ENCODE measurements around the gene UAP1L1. TPM values are rescaled to one million over a fixed set of nuclear protein-coding genes. Genes with fewer than 3 reads are reported as not detected.
"Not testable (repeated sequence)": the region's sequence is repeated elsewhere in the genome, so short reads cannot be mapped to it uniquely, and the experiment has no call there.

Gene UAP1L1
- total RNA-seq, 2 experiments from 2014 or later, result 43.9 to 44.1 TPM

DNA sequence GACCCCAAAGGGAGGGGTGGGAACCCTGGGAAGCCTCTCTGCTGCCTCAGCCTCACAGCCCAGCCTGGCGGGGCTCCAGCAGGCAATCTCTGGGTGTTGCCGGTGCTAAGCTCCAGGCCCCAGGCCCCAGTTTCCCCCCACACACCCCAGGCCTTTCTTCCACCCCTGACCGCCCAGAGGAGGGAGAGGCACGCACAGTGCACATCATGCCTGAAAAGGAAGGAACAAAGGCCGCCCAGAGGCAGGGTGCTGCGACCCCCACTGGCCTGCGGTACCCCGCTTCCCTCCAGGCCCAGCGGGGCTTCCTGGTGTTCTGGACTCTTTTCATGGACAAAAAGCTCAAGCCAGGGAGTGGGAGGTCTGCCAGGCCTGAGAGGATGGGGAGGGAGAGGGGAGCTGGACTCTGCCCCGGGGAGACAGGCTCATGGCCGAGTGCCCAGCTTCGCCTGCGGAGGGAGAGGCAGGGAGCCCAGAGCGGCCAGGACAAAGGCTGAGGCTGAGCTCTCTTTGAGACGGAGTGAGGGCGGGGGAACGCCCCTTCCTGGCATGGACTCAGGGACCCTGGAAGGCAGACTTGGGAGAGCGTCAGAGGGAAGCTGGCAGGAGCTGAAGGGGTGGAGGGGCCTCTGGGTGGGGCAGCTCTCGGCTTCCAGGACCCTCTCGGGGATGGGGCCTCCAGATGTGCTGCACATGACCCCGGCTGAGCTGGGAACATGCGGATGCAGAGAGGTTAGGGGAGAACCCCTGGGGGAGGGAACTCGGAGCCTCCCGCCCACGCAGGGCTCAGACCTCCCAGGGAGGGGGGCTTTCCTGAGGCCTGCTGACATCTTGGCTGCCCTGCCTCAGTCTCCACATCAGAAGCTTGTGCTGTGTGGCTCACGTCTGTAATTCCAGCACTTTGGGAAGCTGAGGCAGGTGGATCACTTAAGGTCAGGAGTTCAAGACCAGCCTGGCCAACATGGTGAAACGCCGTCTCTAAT lies 21.6 kb upstream of the UAP1L1 start:
- no peak for DNase-seq
- H3K4me1 Mint-ChIP-seq, result no peaks in the 10 kb centered on the region
- ATAC-seq (ENCODE audit: low read depth), result no peak
- H3K27ac Mint-ChIP-seq, result no peak overlapping the region
- H3K27me3 Mint-ChIP-seq, result peaks cover 11% of the 10 kb centered on the region
- no peak overlapping the region for H3K4me3 Mint-ChIP-seq
- no peaks in the 10 kb centered on the region for H3K9me3 Mint-ChIP-seq
- POLR2A ChIA-PET, result interaction anchor here (1.1 to 1.4 kb wide), 3 partner anchors 11 to 74 kb away, joined by 3 to 6 read pairs (median 4); partner anchors contain the start of gene SAPCD2
- H3K36me3 Mint-ChIP-seq, result no peaks in the 10 kb centered on the region

DNA sequence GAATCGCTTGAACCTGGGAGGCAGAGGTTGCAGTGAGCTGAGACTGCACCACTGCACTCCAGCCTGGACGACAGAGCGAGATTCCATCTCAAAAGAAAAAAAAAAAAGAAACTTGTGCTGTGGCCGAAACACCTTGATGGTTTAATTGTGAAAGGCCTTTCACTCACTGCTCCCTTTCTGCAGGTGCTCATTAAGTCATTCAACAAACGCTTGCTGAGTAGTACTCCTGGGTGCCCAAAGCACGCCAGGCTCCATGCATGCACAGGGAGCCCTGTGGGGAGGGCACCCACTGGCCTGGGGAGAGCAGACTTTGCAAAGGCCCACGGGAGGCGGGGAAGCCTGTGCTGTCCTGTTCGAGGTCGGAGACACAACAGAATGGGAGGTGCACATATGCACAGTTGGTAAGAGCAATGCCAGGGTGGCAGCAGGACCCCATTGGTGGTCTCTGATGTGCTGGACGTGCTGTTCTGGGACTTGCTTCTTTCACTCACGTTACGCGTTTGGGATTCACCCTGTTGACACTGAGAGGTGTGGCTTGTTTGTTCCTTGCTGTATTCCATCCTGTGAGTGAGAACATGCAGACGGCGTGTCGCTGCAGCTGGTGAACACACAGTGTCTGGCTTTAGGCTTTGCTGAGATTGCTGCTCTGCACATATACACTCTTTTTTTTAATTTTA lies 20.4 kb upstream of the UAP1L1 start:
- Mint-ChIP-seq H3K36me3 (no peaks in the 10 kb centered on the region), H3K4me3 (no peak overlapping the region), H3K9me3 (no peaks in the 10 kb centered on the region), H3K4me1 (no peaks in the 10 kb centered on the region), H3K27me3 (peaks cover 11% of the 10 kb centered on the region), H3K27ac (no peak overlapping the region)
- POLR2A ChIA-PET, result interaction anchor here (1.4 to 2.1 kb wide), 2 partner anchors 10 to 13 kb away, joined by 5 to 6 read pairs; partner anchors contain the start of gene SAPCD2
- DNase-seq, result no peak
- no peak for ATAC-seq (ENCODE audit: low read depth)

- Mint-ChIP-seq H3K9me3 (no peaks in the 10 kb centered on the region), H3K4me3 (no peak overlapping the region), H3K4me1 (no peaks in the 10 kb centered on the region), H3K27me3 (peaks cover 8% of the 10 kb centered on the region), H3K27ac (no peak overlapping the region), H3K36me3 (no peaks in the 10 kb centered on the region)
- DNase-seq, result no peak
- POLR2A ChIA-PET, result interaction anchor here (2.1 kb wide), 1 partner anchor 13 kb away, joined by 5 read pairs; the partner anchor contains the start of gene SAPCD2
- no peak for ATAC-seq (ENCODE audit: low read depth)
Measured at GRCh38 chr9:137057545-137057944, 19.8 kb upstream of the UAP1L1 start.

- no peaks in the 10 kb centered on the region for H3K9me3 Mint-ChIP-seq
- H3K27me3 Mint-ChIP-seq, result peaks cover 4% of the 10 kb centered on the region
- H3K27ac Mint-ChIP-seq, result no peak overlapping the region
- DNase-seq (no peak), ATAC-seq (ENCODE audit: low read depth) (no peak)
- POLR2A ChIA-PET, result interaction anchor here (0.6 to 2.1 kb wide), 3 partner anchors 9 to 21 kb away, joined by 3 to 5 read pairs (median 5); partner anchors contain the start of gene SAPCD2
- no peaks in the 10 kb centered on the region for H3K36me3 Mint-ChIP-seq
- H3K4me3 Mint-ChIP-seq, result no peak overlapping the region
- no peaks in the 10 kb centered on the region for H3K4me1 Mint-ChIP-seq
Measured at GRCh38 chr9:137058521-137059234, 18.6 kb upstream of the UAP1L1 start.

DNA sequence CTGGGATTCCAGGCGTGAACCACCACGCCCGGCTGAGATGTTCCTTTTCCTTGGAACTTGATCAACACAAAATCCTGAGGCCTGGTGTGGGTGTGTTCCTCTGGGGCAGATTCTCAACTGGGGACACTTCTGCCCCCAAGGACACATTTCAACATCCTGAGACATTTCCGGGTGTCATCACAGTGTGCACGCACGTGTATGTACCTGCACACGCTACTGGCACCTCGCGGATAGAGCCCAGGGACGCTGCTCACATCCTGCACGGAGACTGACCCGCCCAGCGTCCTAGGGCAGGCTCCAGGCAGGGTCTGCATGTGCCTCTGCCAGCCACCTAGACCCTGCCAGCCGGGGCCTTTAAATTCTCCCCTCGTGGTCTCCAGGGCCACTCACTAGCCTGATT lies 14.9 kb upstream of the UAP1L1 start:
- H3K27ac Mint-ChIP-seq, result no peak overlapping the region
- no peaks in the 10 kb centered on the region for H3K9me3 Mint-ChIP-seq
- peaks cover 3% of the 10 kb centered on the region for H3K36me3 Mint-ChIP-seq

DNA sequence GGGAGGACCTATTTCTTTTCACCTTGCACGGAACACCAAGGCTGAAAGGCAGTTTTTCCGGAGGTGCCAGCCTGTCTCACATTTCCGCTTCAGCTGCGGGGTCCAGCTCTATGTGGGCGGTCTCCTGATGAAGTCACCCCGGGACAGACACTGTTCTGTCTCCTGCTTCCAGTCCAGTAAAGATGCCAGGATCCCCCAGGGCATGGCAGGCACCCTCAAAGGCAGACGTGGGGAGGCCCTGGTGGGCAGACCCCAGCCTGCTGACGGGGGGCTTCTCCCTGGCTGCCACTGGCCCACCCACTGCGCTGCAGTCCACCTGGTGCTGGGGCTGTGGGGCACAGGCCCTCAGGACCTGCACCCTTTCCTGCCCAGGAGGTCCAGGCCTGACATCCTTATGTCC lies 14.5 kb upstream of the UAP1L1 start:
- DNase-seq; H3K27ac Mint-ChIP-seq; H3K36me3 Mint-ChIP-seq; H3K4me1 Mint-ChIP-seq; ATAC-seq (ENCODE audit: low read depth); H3K4me3 Mint-ChIP-seq; H3K27me3 Mint-ChIP-seq; H3K9me3 Mint-ChIP-seq: not testable (repeated sequence)
- POLR2A ChIA-PET, result interaction anchor here (0.8 kb wide), 1 partner anchor 16 kb away, joined by 3 read pairs; no protein-coding TSS in a partner anchor

More for the DNA sequence above, 14.9 kb upstream of the UAP1L1 start:
- Mint-ChIP-seq H3K27me3 (peaks cover 2% of the 10 kb centered on the region), H3K4me1 (peaks cover 1% of the 10 kb centered on the region), H3K4me3 (no peak overlapping the region)
- ATAC-seq (ENCODE audit: low read depth) (no peak), DNase-seq (no peak)
- POLR2A ChIA-PET, result interaction anchor here (0.8 kb wide), 1 partner anchor 16 kb away, joined by 3 read pairs; no protein-coding TSS in a partner anchor

DNA sequence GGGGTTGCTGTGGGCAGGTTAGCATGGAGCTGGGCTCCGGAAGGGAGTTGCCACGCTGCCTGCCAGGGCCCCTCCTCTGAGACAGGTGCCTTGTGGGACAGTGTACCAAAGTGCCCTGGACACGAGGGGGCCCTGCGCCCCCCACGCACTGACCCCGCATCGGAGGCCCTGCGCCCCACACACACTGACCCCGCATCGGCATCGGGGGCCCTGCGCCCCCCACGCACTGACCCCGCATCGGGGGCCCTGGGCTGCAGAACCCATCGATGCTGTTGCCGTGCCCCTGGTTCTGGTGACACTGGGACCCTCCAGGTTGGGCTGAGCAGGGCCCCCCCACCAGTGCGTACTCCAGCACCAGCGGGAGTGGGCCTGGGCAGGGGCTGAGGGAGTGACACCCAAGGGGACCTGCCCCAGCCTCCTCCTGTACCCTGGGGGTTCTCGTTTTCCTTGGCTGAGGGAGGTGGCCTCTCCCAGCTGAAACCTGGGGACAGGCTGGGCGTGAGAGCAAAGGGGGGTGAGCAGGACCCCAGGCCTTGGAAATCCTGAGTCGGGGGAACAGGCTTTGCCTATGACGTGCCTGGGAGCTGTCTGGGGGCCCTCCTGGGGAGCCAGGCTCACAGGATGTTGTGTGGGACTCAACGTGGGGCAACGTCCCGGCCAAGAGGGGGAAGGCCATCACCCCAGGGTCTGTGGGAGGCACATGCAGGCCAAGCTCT lies 13.8 kb upstream of the UAP1L1 start:
- no peak overlapping the region for H3K27ac Mint-ChIP-seq
- peaks cover 8% of the 10 kb centered on the region for H3K4me1 Mint-ChIP-seq
- H3K36me3 Mint-ChIP-seq, result peaks cover 3% of the 10 kb centered on the region
- H3K4me3 Mint-ChIP-seq, result no peak overlapping the region
- POLR2A ChIA-PET, result interaction anchor here (0.8 to 1.4 kb wide), 2 partner anchors 17 to 36 kb away, joined by 3 to 4 read pairs; no protein-coding TSS in a partner anchor
- no peak for ATAC-seq (ENCODE audit: low read depth)
- H3K27me3 Mint-ChIP-seq, result no peaks in the 10 kb centered on the region
- no peaks in the 10 kb centered on the region for H3K9me3 Mint-ChIP-seq
- no peak for DNase-seq

- Mint-ChIP-seq H3K27me3 (no peaks in the 10 kb centered on the region), H3K27ac (no peak overlapping the region), H3K4me3 (no peak overlapping the region), H3K36me3 (peaks cover 3% of the 10 kb centered on the region), H3K9me3 (no peaks in the 10 kb centered on the region), H3K4me1 (peaks cover 8% of the 10 kb centered on the region)
- ATAC-seq (ENCODE audit: low read depth) (no peak), DNase-seq (peak; percentile 77)
- POLR2A ChIA-PET, result interaction anchor here (1.4 to 1.5 kb wide), 2 partner anchors 18 to 37 kb away, joined by 3 to 4 read pairs; partner anchors contain the start of gene NPDC1
Measured at GRCh38 chr9:137064027-137064879, 13.1 kb upstream of the UAP1L1 start.

GRCh38 chr9:137064880-137065164 lies 12.5 kb upstream of the UAP1L1 start:
- DNase-seq (no peak), ATAC-seq (ENCODE audit: low read depth) (no peak)
- Mint-ChIP-seq H3K36me3 (peaks cover 3% of the 10 kb centered on the region), H3K4me1 (peaks cover 8% of the 10 kb centered on the region), H3K4me3 (no peak overlapping the region), H3K27me3 (no peaks in the 10 kb centered on the region), H3K27ac (no peak overlapping the region), H3K9me3 (no peaks in the 10 kb centered on the region)
- POLR2A ChIA-PET, result interaction anchor here (1.4 to 1.5 kb wide), 2 partner anchors 18 to 38 kb away, joined by 3 to 4 read pairs; partner anchors contain the start of gene NPDC1

DNA sequence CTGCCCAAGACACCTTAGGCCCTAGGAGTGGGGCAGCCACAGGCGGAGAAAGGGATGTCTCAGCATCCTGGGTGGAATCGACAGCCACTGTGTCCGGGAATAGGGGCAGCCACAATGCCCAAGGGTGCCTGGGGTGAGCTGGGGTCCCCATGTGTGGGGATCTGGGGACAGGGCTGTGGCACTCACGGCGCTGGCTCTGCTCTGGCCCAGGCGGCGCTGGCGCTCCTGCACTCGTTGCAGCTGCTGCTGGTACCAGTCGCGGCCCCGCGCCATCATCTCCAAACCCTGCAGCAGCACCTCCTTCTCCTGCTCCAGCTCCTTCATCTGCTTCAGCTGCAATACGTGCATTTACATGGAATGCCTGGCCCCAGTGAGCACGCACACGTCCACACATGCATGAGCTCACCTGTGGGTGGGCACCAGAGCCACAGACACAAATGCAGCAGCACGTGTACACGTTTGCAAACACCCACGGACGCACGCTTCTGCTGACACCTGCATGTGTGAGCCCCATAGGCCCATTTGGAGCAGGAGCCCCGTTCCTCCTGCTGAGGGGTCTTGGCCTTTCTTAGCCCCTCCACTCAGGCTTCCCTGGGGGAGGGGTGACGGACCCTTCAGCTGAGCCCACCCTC lies 11.9 kb upstream of the UAP1L1 start:
- ATAC-seq (ENCODE audit: low read depth), result no peak
- H3K36me3 Mint-ChIP-seq, result peaks cover 3% of the 10 kb centered on the region
- H3K27me3 Mint-ChIP-seq, result no peaks in the 10 kb centered on the region
- no peak overlapping the region for H3K27ac Mint-ChIP-seq
- POLR2A ChIA-PET, result interaction anchor here (1.5 kb wide), 1 partner anchor 19 kb away, joined by 3 read pairs; the partner anchor contains the start of gene NPDC1
- peaks cover 8% of the 10 kb centered on the region for H3K4me1 Mint-ChIP-seq
- H3K9me3 Mint-ChIP-seq, result no peaks in the 10 kb centered on the region
- H3K4me3 Mint-ChIP-seq, result no peak overlapping the region
- DNase-seq, result no peak

DNA sequence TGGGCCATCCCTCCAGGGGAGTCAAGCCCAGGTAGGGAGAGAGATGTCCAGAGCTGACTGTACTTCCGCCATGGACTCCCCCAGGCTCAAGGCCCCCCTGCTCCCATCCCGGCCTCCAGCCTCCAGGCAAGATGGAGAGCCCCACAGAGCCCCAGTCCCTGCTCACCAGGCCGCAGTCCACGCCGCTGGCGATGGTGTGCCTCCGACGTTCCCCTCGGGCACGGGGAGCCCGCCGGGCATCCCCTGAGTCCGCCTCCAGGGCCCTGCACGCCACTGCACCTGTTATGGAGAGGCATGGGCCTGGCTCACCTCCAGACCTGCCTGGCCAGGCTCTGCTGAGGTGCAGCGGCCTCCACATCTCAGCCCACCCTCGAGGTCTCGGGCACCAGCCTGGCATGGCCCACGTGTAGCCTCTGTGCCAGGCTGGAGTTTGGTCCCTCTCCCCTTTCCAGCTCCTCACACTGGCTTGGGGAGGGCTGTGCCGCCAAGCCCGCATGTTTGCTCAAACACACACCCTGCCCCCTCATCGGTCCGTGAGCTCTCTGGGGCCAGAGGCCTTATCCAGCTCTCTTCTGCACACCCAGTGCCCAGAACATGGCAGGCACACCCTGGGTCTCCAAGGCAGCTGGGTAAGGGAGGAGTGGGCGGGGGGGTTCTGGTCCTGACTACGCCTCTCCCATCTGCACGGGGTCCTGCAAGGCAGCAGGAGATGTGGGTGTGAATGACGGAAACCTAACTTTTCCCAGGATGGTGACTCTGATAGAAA lies 11.0 kb upstream of the UAP1L1 start:
- ATAC-seq (ENCODE audit: low read depth) (no peak), DNase-seq (no peak)
- no peaks in the 10 kb centered on the region for H3K9me3 Mint-ChIP-seq
- no peaks in the 10 kb centered on the region for H3K27me3 Mint-ChIP-seq
- H3K27ac Mint-ChIP-seq, result no peak overlapping the region
- peaks cover 3% of the 10 kb centered on the region for H3K36me3 Mint-ChIP-seq
- POLR2A ChIA-PET, result interaction anchor here (0.5 to 1.8 kb wide), 4 partner anchors 10 to 269 kb away, joined by 3 to 6 read pairs (median 3); partner anchors contain the start of gene NPDC1
- H3K4me3 Mint-ChIP-seq, result no peak overlapping the region
- H3K4me1 Mint-ChIP-seq, result peaks cover 13% of the 10 kb centered on the region

Measured in activated naive CD8-positive, alpha-beta T cell treated with anti-CD3 and anti-CD28 coated beads, Interleukin-2, amount 10 ng/mL, durations not matched to agents 7 days and 5 days (primary cell).